SKM-1 (cell line): ENCODE results near the gene INO80.
"Not testable (repeated sequence)": the region's sequence is repeated elsewhere in the genome, so short reads cannot be mapped to it uniquely, and the experiment has no call there.

Source experiments
- DNase-seq: peaks from one replicate; lab custom pipeline; 2025; ENCODE audit not compliant: unreplicated experiment; lab: John Stamatoyannopoulos, UW

Gene INO80

DNA sequence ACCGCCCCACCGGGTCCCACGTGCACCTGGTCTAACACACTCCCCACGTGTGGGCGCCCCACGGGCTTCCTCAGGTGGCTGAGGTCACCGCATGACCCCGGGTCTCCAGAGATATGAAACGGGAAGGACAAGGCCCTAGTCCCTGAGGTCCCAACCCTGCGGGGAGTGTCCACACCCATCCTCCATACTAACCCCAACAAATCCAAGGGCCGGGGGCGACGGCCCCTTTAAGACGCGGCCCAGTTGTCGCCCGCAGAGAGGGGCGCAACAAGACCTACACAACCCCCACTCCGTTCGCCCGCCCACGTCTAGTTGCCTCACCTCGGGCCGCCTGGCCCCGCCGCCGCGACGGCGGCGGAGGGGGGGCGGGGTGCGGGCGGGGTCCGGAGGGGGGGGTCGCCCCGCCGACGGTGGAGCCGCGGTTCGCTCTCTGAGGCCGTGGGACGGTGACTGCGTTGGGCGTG is 396 bp downstream of the INO80 start:
- peak; percentile 61 for DNase-seq

DNA sequence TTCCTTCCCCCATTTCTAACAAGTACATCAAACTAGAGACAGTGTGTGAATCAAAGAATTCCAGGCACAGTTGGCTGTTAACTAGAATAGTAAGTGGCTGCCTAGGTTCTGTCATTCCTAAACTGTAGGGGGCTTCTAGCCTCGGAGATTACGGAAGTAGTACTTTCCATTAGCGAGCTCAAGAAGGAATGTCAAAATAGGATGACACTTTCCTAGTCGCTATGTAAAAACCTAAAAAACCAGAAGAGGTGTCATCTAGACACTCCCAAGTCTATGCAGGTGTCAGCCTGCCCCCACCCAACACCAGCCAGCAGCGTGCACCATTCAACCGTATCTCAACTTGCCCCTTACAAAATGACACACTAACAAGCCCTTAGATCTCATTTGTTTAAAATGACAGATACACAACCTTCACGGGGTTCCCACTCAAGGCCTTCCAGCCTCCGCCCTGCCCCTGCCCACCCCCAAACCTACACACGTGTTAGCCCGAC is 874 bp downstream of the INO80 start:
- no peak for DNase-seq

GRCh38 chr15:41106947-41107346 is 9.1 kb downstream of the INO80 start:
- no peak for DNase-seq

DNA sequence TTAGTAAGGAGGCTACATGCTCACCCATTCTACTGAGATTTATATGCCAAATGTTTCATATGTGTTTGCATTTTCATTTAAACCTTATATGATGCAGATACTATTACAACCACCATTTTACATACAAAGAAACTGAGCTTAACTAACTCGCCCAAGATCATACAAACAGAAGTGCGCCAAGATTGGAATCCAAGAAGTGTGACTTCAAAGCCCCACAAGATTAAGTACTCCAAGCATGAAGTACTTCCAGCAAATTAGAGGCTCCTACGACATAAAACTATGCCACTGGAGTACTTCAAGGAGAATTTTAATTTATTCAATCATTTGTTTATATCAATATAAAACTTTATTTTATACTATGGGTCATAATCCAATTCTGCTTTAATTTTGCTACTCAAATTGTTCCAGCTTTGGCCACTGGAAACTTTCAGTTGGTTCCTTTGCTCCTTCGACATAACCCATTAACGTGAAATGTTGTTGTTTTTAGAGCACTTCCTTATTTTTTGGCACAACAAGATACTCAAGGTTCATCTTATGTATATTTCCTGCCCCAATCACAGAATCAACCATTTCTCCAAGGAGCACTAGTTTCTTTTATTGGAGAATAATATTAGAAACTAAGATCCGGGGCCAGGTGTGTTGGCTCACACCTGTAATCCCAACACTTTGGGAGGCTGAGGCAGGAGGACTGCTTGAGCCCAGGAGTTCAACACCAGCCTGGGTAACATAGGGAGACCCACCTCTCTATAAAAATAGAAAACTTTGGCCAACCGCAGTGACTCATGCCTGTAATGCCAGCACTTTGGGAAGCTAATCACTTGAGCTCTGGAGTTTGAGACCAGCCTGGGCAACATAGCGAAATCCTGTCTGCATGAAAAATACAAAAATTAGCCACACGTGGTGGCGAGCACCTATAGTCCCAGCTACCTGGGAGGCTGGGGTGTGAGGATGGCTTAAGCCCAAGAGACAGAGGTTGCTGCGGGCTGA is 10.4 kb downstream of the INO80 start:
- no peak for DNase-seq

GRCh38 chr15:41104234-41104633 is 11.8 kb downstream of the INO80 start:
- DNase-seq = no peak

DNA sequence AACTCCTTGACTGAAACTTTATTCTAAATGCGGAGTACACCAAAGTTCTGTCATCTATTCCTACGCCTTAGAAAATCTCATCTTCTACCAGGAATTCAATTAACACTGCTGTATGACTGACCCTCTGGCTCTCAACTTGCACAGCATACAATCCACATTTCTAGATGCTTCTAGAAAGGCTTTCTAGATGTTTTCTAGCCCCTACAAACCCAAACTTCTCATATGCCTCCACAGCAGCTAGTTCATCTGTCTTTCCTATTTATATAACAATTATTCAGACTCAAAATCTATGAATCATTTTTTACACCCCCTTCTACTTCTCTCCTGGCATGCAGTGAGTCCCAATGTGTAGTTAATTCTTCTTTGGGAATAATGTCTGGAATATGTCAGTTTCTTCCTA is 13.2 kb downstream of the INO80 start:
- DNase-seq = no peak

- no peak for DNase-seq
These were observed 19.9 kb downstream of the INO80 start for GRCh38 chr15:41096178-41096577.

- DNase-seq = no peak
These were observed 31.1 kb downstream of the INO80 start for GRCh38 chr15:41085029-41085428.

- no peak for DNase-seq
These were observed 35.9 kb downstream of the INO80 start for GRCh38 chr15:41080144-41080543.

DNA sequence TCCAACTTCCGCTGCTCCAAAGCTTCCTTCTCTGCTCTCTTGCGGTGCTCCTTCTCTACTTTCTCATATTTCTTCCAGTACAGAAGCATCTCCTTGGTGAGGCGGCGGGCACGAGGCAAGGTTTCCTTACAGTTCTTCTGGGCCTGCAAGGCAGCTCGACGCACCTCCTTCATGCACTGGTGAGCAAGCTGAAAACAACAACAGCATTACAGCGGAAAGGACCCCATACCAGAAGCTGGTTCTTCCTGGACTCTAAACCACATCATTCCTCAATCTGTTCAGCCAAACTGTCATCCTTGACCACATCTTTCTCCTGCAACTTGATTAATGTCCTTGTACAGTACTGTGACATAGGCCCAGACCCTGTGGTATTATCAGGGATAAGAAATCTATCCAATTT is 36.4 kb downstream of the INO80 start:
- DNase-seq = no peak

- DNase-seq = not testable (repeated sequence)
These were observed 37.2 kb downstream of the INO80 start for GRCh38 chr15:41078879-41079278.

GRCh38 chr15:41078125-41078524 is 38.0 kb downstream of the INO80 start:
- DNase-seq = no peak

DNA sequence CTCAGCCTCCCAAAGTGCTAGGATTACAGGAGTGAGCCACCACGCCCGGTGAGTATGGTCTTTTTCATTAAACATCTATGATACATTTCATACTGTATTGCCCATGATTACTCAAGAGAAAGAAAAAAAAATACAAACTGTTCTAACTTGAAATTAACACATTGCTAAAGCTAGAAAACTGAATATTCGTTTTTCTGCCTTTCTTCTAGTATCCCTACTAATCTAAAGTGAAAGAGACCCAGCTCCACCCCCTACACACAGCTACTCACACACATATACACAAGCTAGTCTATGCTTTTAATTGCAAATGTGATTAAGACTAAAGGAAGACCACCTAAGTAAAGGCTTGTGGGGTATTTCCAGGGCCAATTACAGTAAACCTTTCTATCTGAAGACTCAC is 43.1 kb downstream of the INO80 start:
- DNase-seq = no peak

- DNase-seq = no peak
These were observed 44.1 kb downstream of the INO80 start for GRCh38 chr15:41072013-41072412.

- DNase-seq = no peak
These were observed 49.6 kb downstream of the INO80 start for GRCh38 chr15:41066516-41066915.

DNA sequence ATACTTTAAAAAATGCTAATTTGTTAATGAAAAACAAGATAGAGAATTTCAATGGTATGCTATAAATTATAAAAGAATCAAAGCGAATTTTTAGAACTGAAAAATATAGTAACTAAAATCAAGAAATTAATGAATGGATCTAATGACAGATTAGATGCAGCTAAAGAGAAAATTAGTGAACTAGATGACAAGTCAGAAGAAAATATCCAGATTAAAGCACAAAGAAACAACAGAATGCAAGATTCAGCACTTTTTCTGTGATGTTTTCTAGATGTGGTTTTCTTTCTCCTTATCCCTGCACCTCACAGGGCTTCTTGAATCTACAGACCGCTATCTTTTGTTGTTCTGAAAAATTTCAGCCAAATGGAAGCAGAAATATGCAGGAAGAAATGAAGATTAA is 54.4 kb downstream of the INO80 start:
- DNase-seq = no peak

DNA sequence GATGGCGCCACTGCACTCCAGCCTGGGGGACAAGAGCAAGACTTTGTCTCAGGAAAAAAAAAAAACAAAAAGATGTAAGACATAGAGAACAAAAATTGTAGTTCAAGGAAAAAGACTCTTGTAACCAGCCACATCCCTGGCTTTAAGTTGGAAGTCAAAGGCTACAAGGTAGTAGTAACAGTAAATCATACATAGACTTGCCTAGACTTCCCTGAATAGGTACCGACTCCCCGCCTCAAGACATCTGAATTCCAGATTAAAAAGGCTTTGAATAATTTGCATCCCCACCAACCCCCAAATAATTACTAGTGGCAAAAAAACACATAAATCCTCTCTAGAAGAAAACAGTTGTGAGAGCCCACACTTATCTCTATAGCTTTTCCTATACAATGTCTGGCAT is 55.6 kb downstream of the INO80 start:
- DNase-seq = no peak

- no peak for DNase-seq
These were observed 59.3 kb downstream of the INO80 start for GRCh38 chr15:41056810-41057209.

DNA sequence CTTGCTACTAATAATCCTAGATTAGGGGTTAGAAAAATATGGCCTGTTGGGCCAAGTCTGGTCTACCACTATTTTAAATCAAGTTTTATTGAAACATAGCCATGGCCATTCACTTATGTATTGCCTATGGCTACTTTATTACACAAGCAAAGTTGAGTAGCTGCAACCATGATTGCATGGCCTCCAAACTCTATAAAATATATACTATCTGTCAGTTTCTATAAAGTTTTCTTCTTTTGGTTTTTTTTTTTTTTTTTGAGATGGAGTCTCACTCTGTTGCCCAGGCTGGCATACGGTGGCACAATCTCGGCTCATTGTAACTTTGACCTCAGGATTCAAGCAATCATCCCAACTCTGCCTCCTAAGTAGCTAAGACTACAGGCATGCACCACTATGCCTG is 60.4 kb downstream of the INO80 start:
- DNase-seq = no peak

GRCh38 chr15:41051139-41051538 is 64.9 kb downstream of the INO80 start:
- no peak for DNase-seq

GRCh38 chr15:41048852-41049251 is 67.2 kb downstream of the INO80 start:
- DNase-seq = no peak

- DNase-seq = no peak
These were observed 67.7 kb downstream of the INO80 start for GRCh38 chr15:41048397-41048796.

GRCh38 chr15:41047474-41047873 is 68.6 kb downstream of the INO80 start:
- no peak for DNase-seq
